Rectal smooth muscle tissue (tissue), 1 donor: ENCODE measurements around the gene CARS1.

Source experiments
- H3K27ac ChIP-seq: one replicate; pipeline ENCODE4 v1.7.0; 2013; ENCODE audit warnings: low read depth, low read length, inconsistent platforms
- H3K27me3 ChIP-seq: one replicate; pipeline ENCODE4 v1.7.0; 2013; ENCODE audit warnings: low read length; ENCODE audit not compliant: control insufficient read depth, insufficient read depth
- H3K36me3 ChIP-seq: one replicate; pipeline ENCODE4 v1.7.0; 2013; ENCODE audit warnings: low read length; ENCODE audit not compliant: control insufficient read depth, insufficient read depth
- H3K4me1 ChIP-seq: one replicate; pipeline ENCODE4 v1.7.0; 2013; ENCODE audit warnings: low read length; ENCODE audit not compliant: control insufficient read depth, insufficient read depth
- H3K4me3 ChIP-seq: one replicate; pipeline ENCODE4 v1.7.0; 2013; ENCODE audit warnings: low read length
- H3K9ac ChIP-seq: one replicate; pipeline ENCODE4 v1.7.0; 2013; ENCODE audit warnings: low read length

The CARS1 gene

DNA sequence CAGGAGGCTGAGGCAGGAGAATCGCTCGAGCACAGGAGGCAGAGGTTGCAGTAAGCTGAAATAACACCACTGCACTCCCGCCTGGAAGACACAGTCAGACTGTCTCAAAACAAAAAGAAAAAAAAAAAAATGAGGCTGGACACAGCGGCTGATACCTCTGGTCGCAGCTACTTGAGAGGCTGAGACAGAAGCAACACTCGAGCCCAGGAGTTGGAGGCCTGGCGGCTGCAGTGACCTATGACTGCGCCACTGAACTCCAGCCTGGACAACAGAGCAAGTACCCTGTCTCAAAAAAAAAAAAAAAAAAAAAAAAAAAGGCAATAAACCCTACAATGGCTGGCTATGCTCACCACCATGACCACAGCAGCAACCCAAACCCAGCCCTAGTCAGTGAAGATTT is 76.1 kb downstream of the CARS1 start:
- Histone ChIP-seq H3K27me3 (no peaks in the 10 kb centered on the region), H3K4me1 (peaks cover 3% of the 10 kb centered on the region), H3K9ac (no peak overlapping the region), H3K36me3 (peaks cover 10% of the 10 kb centered on the region), H3K4me3 (no peak overlapping the region), H3K27ac (no peak overlapping the region)

DNA sequence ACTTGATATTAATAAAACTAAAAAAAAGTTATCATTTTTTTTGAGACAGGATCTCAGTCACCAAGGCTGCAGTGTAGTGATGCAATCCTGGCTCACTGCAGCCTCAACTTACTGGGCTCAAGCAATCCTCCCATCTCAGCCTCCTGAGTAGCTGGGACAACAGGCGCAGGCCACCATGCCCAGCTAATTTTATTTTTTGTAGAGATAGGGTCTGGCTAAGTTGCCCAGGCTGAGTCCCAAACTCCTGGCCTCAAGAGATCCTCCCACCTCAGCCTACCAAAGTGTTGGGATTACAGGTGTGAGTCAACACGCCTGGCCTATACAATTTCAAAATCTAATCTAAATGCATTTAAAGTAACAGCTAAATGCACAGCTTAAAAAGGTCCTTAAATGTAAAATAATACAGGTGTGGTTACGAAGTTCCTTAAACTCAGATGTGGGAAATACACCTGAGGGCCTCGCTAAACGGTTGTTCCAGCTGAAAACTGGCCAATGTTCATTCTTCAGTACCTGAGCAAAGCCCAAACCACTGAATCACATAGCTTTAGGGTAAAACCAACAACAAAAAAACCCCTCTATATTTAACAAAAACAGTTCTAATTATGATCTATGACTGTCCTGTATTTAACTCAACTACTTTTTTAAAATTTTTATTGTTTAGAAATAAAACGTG is 76.9 kb downstream of the CARS1 start:
- Histone ChIP-seq H3K4me3 (no peak overlapping the region), H3K9ac (no peak overlapping the region), H3K27me3 (no peaks in the 10 kb centered on the region), H3K36me3 (peaks cover 12% of the 10 kb centered on the region), H3K27ac (no peak overlapping the region), H3K4me1 (peaks cover 3% of the 10 kb centered on the region)

DNA sequence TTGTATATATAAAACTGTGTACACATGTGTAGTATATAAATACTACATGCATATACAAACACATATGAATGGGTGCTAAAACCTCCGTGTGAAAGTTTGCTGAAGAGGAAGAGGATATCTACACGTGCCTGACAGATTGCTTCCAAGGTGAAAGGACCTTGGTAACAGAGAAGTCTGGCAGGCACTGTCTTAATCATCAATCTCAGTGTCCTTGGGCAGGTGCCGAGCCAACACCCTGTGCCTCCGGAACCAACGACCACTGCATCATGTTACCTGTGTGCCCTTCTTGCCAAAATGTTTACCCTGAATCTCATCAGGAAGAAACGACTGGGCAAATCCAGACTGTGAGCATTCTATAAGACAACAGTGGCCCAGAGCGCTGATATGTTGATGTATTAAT is 80.1 kb downstream of the CARS1 start:
- no peak overlapping the region for H3K4me3 ChIP-seq
- peaks cover 31% of the 10 kb centered on the region for H3K36me3 ChIP-seq
- H3K9ac ChIP-seq = no peak overlapping the region
- H3K27ac ChIP-seq = no peak overlapping the region
- H3K4me1 ChIP-seq = no peaks in the 10 kb centered on the region
- no peaks in the 10 kb centered on the region for H3K27me3 ChIP-seq

DNA sequence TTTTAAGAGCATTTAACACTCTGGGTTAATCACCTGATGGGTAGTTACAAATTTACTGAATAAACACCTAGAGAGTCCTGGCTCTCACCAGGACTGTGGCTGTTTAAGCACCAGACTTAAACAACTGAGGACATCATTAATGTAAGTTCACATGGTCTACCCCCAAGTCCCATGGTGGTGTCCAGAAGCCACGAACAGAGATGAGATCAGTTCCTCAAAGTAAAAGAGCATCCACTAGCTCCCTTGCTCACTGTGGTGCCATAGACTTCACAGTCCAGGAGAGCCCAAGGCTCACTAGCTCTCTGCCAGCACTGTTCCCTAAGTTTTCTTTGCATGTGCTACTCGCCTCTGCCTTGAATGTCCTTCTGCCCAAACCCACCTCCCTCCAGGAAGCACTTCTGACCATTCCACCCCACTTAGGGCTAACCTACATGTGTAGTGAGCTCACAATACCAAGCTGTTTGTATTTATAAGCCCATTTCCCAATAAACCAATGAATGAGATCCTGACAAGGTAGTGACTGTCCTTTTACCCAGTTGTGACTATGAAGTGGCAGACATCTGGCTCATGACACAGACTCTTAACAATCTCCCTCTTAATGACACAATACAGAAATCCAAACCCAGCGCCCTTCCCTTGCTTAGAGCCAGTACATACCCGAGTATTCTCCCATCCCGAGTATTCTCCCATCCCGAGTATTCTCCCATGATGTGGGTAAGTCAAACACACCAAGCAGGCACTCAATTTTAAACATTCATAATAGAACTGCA is 80.7 kb downstream of the CARS1 start:
- Histone ChIP-seq H3K4me1 (no peaks in the 10 kb centered on the region), H3K4me3 (no peak overlapping the region), H3K27ac (no peak overlapping the region), H3K27me3 (no peaks in the 10 kb centered on the region), H3K36me3 (peaks cover 31% of the 10 kb centered on the region), H3K9ac (no peak overlapping the region)

DNA sequence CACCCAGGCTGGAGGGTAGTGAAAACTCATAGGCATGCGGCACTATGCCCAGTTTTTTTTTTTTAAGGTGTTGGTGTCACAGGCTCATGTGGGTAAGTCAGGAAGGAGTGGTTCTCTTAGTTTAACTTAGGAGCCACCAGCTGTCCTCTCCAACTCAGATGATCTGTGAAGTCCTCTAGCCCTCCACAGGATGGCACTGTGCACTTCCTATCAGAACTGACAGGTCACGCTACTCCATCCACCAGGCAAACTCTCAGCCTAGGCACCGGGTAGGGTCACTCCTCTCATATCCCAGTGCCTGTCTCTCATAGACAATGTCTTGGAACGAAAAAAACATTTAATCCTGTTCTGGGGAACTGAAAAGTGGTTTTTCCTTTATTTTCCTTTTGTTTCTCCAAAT is 81.6 kb downstream of the CARS1 start:
- Histone ChIP-seq H3K27me3 (no peaks in the 10 kb centered on the region), H3K4me1 (no peaks in the 10 kb centered on the region), H3K36me3 (peaks cover 36% of the 10 kb centered on the region), H3K4me3 (no peak overlapping the region), H3K9ac (no peak overlapping the region), H3K27ac (no peak overlapping the region)

DNA sequence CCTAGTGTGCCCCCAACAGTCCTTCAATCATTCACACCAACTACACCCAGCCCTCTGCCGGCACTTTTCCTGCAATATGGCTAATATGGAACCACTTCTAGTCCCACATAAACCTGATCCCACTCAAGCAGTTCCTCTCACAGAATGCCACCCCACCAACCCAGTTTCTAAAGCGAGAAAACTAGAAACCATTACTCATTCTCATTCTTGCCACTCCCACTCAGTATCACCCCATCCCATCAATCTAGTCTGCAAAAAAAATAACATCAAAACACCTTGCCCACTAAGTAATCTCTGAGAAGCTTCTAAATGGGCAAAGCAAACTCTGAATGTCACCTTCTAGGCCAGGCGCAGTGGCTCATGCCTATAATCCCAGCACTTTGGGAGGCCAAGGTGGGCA is 83.0 kb downstream of the CARS1 start:
- H3K27ac ChIP-seq = no peak overlapping the region
- H3K36me3 ChIP-seq = peaks cover 44% of the 10 kb centered on the region
- no peak overlapping the region for H3K4me3 ChIP-seq
- no peak overlapping the region for H3K9ac ChIP-seq
- no peaks in the 10 kb centered on the region for H3K27me3 ChIP-seq
- H3K4me1 ChIP-seq = no peaks in the 10 kb centered on the region

DNA sequence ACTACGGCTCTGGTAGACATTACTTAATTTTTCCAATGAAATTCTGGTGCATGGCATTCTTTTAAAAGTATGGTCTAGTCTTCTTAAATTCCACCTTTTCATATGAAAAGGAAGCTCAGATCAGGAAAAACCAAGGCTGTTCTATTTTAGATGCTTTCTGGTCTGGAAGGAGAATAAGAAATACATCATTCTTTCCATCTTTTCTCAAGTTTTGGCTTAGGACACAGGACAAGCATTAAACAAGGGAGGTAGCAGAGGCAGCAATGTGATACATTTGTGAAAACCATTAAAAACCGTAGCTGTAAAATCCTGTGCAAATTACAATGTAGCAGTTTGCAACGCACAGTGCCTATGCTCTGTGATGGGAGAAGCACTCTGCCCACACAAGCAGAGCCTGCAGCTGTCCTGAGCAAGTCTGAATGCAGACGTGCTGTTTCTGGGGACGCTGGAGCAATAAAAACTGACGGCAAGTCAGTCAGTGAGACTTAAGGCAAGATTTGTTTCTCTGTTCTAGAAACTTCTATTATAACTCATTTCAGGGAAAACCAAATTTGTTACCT is 88.8 kb downstream of the CARS1 start:
- H3K27ac ChIP-seq = no peak overlapping the region
- no peaks in the 10 kb centered on the region for H3K27me3 ChIP-seq
- H3K36me3 ChIP-seq = peaks cover 52% of the 10 kb centered on the region
- H3K4me3 ChIP-seq = no peak overlapping the region
- no peak overlapping the region for H3K9ac ChIP-seq
- H3K4me1 ChIP-seq = no peaks in the 10 kb centered on the region

DNA sequence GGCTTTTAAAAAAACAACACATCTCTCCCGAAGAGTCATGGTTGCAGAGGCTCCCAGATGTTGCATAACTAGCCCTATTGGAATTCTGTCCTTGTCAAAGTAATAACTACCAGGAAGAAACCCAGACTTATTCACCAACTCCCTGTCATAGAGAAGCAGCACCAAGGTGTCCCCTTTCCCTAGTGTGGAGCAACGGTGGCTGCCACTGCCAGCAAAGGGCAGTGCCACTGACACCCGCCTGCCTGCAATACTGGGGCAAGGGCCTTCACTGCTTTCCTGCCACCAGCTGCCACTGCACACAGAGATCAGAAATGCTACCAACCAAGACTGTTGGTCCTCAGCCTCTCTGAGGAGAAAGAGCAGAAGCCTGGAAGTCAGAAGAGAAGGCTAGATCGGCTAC is 92.4 kb downstream of the CARS1 start:
- no peaks in the 10 kb centered on the region for H3K4me1 ChIP-seq
- H3K27ac ChIP-seq = no peak overlapping the region
- peaks cover 59% of the 10 kb centered on the region for H3K36me3 ChIP-seq
- H3K4me3 ChIP-seq = no peak overlapping the region
- H3K9ac ChIP-seq = no peak overlapping the region
- no peaks in the 10 kb centered on the region for H3K27me3 ChIP-seq

DNA sequence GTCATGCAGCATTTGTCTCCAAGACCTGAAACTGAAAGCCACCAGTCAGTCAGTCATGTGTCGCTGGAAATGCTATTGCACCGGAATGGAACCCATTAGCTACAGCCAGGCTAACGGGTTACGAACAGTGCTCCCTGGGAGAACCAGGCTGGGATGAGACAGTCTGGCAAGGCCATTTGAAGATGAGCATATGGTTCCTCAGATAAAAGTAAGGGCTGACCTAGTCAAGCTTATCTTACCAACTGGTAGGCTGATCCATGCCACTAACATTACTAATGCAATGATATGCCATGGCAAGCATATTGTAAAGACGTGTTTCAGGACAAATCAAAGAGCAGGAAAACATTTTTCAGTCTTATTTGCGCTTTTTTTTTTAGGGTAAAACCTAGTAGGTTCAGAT is 93.5 kb downstream of the CARS1 start:
- Histone ChIP-seq H3K27ac (no peak overlapping the region), H3K9ac (no peak overlapping the region), H3K36me3 (peaks cover 60% of the 10 kb centered on the region), H3K27me3 (no peaks in the 10 kb centered on the region), H3K4me3 (no peak overlapping the region), H3K4me1 (no peaks in the 10 kb centered on the region)

DNA sequence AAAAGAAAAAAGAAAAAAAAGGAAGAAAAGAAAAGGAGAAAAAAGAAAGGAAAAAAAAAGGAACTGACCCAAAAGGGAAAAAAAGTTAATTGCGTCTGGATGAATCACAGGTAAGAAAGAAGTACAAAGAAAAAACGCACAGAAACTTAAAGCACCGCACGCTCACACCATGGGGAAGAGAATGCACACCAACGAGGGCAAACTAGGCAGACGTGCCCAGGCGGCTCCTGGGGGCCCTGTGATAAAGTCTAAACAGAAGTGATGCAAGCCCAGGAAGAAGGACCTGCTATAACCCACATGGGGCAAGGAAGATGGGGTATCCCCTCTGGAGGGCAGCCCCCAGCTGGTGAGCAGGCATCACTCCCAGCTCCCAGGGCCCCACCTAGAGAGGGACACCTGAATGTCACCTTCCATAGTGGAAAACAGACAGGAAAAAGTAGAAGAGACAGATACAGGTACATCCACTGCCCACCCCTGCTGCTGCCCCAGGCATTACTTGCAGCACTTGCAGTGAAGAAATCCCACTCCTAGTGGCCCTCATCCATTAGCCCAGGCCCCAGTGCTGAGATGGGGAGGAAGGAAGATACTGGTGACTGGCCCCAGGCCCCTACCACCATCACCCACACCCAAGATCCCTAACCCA is 94.0 kb downstream of the CARS1 start:
- no peaks in the 10 kb centered on the region for H3K4me1 ChIP-seq
- no peak overlapping the region for H3K9ac ChIP-seq
- H3K36me3 ChIP-seq = peaks cover 59% of the 10 kb centered on the region
- H3K27ac ChIP-seq = no peak overlapping the region
- no peak overlapping the region for H3K4me3 ChIP-seq
- no peaks in the 10 kb centered on the region for H3K27me3 ChIP-seq

DNA sequence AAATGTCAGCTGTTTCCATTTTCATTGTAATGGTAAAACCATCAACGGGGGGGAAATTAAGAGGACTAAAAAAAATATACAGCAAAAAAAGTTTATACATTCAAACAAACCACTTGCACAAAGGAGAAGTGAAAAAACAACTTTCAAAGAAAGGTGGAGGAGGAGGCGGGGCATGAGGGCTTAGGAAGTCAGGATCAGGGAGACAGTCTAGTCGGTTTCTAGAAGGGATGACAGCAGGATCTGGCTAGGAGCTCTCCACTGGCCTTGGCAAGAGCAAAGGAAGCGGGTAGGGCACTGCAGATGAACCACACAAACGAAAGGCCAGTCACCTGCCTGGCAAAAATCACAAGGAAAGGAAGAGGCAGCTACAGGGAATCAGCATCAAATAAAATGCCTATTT is 96.1 kb downstream of the CARS1 start:
- Histone ChIP-seq H3K4me3 (no peak overlapping the region), H3K27me3 (no peaks in the 10 kb centered on the region), H3K36me3 (peaks cover 53% of the 10 kb centered on the region), H3K27ac (no peak overlapping the region), H3K4me1 (no peaks in the 10 kb centered on the region), H3K9ac (no peak overlapping the region)

DNA sequence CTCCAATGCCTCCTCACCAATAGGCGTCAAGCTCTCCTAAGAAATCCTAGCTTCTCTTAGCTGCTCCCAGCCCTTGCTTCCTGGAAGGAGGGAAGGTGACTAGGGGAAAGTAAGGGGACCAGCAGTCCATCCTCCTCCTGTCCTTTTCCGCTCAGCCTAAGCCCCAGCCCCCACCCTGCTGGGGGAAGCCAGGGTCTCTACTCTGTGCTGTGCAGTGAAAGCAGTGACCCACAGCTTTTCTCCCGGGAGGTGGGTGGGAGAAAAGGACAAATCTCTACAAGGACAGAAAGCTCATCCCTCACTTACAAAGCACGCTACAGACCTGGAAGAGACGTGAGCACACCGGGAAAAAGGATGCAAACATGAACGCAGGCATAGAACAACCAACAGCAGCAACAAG is 97.1 kb downstream of the CARS1 start:
- no peak overlapping the region for H3K27ac ChIP-seq
- H3K4me1 ChIP-seq = no peaks in the 10 kb centered on the region
- no peaks in the 10 kb centered on the region for H3K27me3 ChIP-seq
- no peak overlapping the region for H3K9ac ChIP-seq
- no peak overlapping the region for H3K4me3 ChIP-seq
- peaks cover 55% of the 10 kb centered on the region for H3K36me3 ChIP-seq
